H1 (cell line): ENCODE data around the gene MIER2. TPM values are rescaled to one million over a fixed set of nuclear protein-coding genes. Genes with fewer than 3 reads are reported as not detected.

Source experiments
- CTCF ChIA-PET: fragments of 300-600 bp; sonication (Branson Sonifier 250); formaldehyde crosslinking; loops from one replicate; lab custom pipeline; 2021; ENCODE audit not compliant: partially characterized antibody; lab: Charles Lee
- POLR2A ChIA-PET: fragments of 300-600 bp; sonication (Branson Sonifier 250); formaldehyde crosslinking; loops from one replicate; lab custom pipeline; 2021; ENCODE audit warnings: inconsistent platforms; ENCODE audit not compliant: partially characterized antibody; lab: Charles Lee
- DNase-seq, 2 experiments: peaks; one replicate each; pipeline versions ENCODE4 v3.0.0 to v3.0.0-alpha.2; 2010 to 2022; ENCODE audit warnings: low spot score in 2 of 2, low read depth in 1 of 2, mixed read lengths in 1 of 2
- FAIRE-seq: peaks from 2 replicates; lab custom pipeline; 2011; peaks lifted over from hg19 to GRCh38; lab: Jason Lieb, UNC
- H2AFZ ChIP-seq: 2 replicates; pipeline ENCODE4 v1.8.1; 2012; ENCODE audit warnings: low read length, inconsistent platforms
- H2AK5ac ChIP-seq: 2 replicates; pipeline ENCODE4 v1.6.1; 2013; ENCODE audit warnings: low read depth, low read length
- H2BK120ac ChIP-seq: replicated peaks from 2 replicates; pipeline ENCODE3; 2013; ENCODE audit warnings: low read depth, low read length, inconsistent platforms
- H2BK12ac ChIP-seq: 2 replicates; pipeline ENCODE4 v1.6.1; 2013; ENCODE audit warnings: low read depth, low read length
- H2BK15ac ChIP-seq: 2 replicates; pipeline ENCODE4 v1.6.1; 2013; ENCODE audit warnings: low read length
- H2BK20ac ChIP-seq: 2 replicates; pipeline ENCODE4 v1.6.1; 2013; ENCODE audit warnings: low read length
- H2BK5ac ChIP-seq: 2 replicates; pipeline ENCODE4 v1.6.1; 2013; ENCODE audit warnings: low read depth, low read length
- H3K14ac ChIP-seq: 2 replicates; pipeline ENCODE4 v1.6.1; 2013; ENCODE audit warnings: inconsistent platforms; ENCODE audit not compliant: insufficient read length
- H3K18ac ChIP-seq: 2 replicates; pipeline ENCODE4 v1.6.1; 2013; ENCODE audit warnings: low read length; ENCODE audit errors: extremely low read depth
- H3K23ac ChIP-seq: 2 replicates; pipeline ENCODE4 v1.6.1; 2013; ENCODE audit warnings: inconsistent platforms; ENCODE audit not compliant: insufficient read length
- H3K23me2 ChIP-seq: 2 replicates; pipeline ENCODE4 v1.6.1; 2013; ENCODE audit warnings: low read depth, low read length
- H3K27ac ChIP-seq: 2 replicates; pipeline ENCODE4 v1.6.1; 2011; ENCODE audit warnings: low read depth, low read length, inconsistent platforms
- H3K27me3 ChIP-seq, 4 experiments: replicated peaks in 1 of 4; 1 replicate in 1 of 4; 2 replicates in 3 of 4; pipeline versions ENCODE4 v1.6.1 to v1.8.1; 2011 to 2013; ENCODE audit warnings: low read length in 3 of 4, mild to moderate bottlenecking in 3 of 4, inconsistent platforms in 2 of 4, mixed read lengths in 2 of 4, moderate library complexity in 1 of 4; ENCODE audit not compliant: control insufficient read depth in 3 of 4, insufficient read depth in 3 of 4; ENCODE audit errors: extremely low read depth in 1 of 4
- H3K36me3 ChIP-seq, 4 experiments: 2 replicates each; pipeline versions ENCODE4 v1.6.1 to v1.8.1; 2011 to 2013; ENCODE audit warnings: mild to moderate bottlenecking in 4 of 4, low read length in 3 of 4, moderate library complexity in 2 of 4, control low read depth in 1 of 4, inconsistent platforms in 1 of 4; ENCODE audit not compliant: insufficient read depth in 4 of 4, control insufficient read depth in 2 of 4
- H3K4ac ChIP-seq: replicated peaks from 2 replicates; pipeline ENCODE3; 2013; ENCODE audit warnings: low read length, low read depth, mixed read lengths, inconsistent platforms; ENCODE audit not compliant: insufficient read length
- H3K4me1 ChIP-seq, 4 experiments: replicated peaks in 1 of 4; 1 replicate in 1 of 4; 2 replicates in 3 of 4; pipeline versions ENCODE4 v1.6.1 to v1.8.1; 2011 to 2013; ENCODE audit warnings: low read length in 3 of 4, inconsistent platforms in 2 of 4, mixed read lengths in 1 of 4; ENCODE audit not compliant: insufficient read depth in 4 of 4, control insufficient read depth in 3 of 4
- H3K4me2 ChIP-seq, 2 experiments: 2 replicates each; pipeline versions ENCODE4 v1.6.1 to v1.8.1; 2011 to 2013; ENCODE audit warnings: low read depth in 2 of 2, low read length in 2 of 2, control low read depth in 1 of 2, inconsistent platforms in 1 of 2, mild to moderate bottlenecking in 1 of 2; ENCODE audit not compliant: insufficient read depth in 1 of 2
- H3K4me3 ChIP-seq, 4 experiments: fragments of 200-600, 300-600 bp in 1 of 4; sonication (generic), shearing (Covaris generic), sonication (Bioruptor Twin) in 1 of 4; 2 replicates each; pipeline versions ENCODE4 v1.5.1 to v1.8.1; 2011 to 2016; ENCODE audit warnings: low read length in 4 of 4, low read depth in 3 of 4, control low read depth in 2 of 4, inconsistent platforms in 2 of 4, mild to moderate bottlenecking in 2 of 4, mixed read lengths in 1 of 4, moderate library complexity in 1 of 4; ENCODE audit not compliant: insufficient read depth in 2 of 4; ENCODE audit errors: extremely low read depth in 1 of 4
- H3K56ac ChIP-seq: replicated peaks from 2 replicates; pipeline ENCODE3; 2013; ENCODE audit warnings: low read depth, mild to moderate bottlenecking, mixed read lengths, low read length, inconsistent platforms; ENCODE audit not compliant: insufficient read length
- H3K79me1 ChIP-seq: 2 replicates; pipeline ENCODE4 v1.6.1; 2013; ENCODE audit warnings: low read depth, low read length, control low read depth
- H3K79me2 ChIP-seq, 2 experiments: 2 replicates each; pipeline versions ENCODE4 v1.6.1 to v1.8.1; 2012 to 2013; ENCODE audit warnings: low read length in 2 of 2, mild to moderate bottlenecking in 2 of 2, inconsistent platforms in 1 of 2; ENCODE audit not compliant: insufficient read depth in 2 of 2, control insufficient read depth in 1 of 2
- H3K9ac ChIP-seq, 4 experiments: replicated peaks in 1 of 4; 1 replicate in 1 of 4; 2 replicates in 3 of 4; pipeline versions ENCODE4 v1.6.1 to v1.8.1; 2011 to 2013; ENCODE audit warnings: low read depth in 3 of 4, low read length in 3 of 4, control low read depth in 2 of 4, mild to moderate bottlenecking in 2 of 4, moderate library complexity in 2 of 4, inconsistent platforms in 1 of 4; ENCODE audit errors: extremely low read depth in 1 of 4
- H3K9me3 ChIP-seq, 2 experiments: 2 replicates each; pipeline versions ENCODE4 v1.6.1 to v1.8.1; 2012 to 2013; ENCODE audit warnings: mild to moderate bottlenecking in 2 of 2, moderate library complexity in 2 of 2, control low read depth in 1 of 2, inconsistent platforms in 1 of 2, low read depth in 1 of 2, low read length in 1 of 2, mixed read lengths in 1 of 2; ENCODE audit not compliant: insufficient read depth in 2 of 2
- H4K20me1 ChIP-seq, 2 experiments: replicated peaks in 1 of 2; 2 replicates each; pipeline versions ENCODE3 to v1.8.1; 2011 to 2013; ENCODE audit warnings: inconsistent platforms in 2 of 2, low read length in 2 of 2, mild to moderate bottlenecking in 1 of 2; ENCODE audit not compliant: insufficient read depth in 2 of 2, control insufficient read depth in 1 of 2
- H4K5ac ChIP-seq: 2 replicates; pipeline ENCODE4 v1.6.1; 2013; ENCODE audit warnings: low read length, low read depth, mixed read lengths, inconsistent platforms; ENCODE audit not compliant: insufficient read length
- H4K8ac ChIP-seq: 2 replicates; pipeline ENCODE4 v1.8.0; 2013; ENCODE audit warnings: mild to moderate bottlenecking, moderate library complexity, low read length, inconsistent platforms; ENCODE audit not compliant: insufficient read depth; ENCODE audit errors: extremely low read depth
- H4K91ac ChIP-seq: replicated peaks from 2 replicates; pipeline ENCODE3; 2013; ENCODE audit warnings: low read length, mixed read lengths, inconsistent platforms; ENCODE audit not compliant: insufficient read length
- BRCA1 ChIP-seq: IDR thresholded peaks from 2 replicates; pipeline ENCODE4 v1.6.1; 2012; ENCODE audit warnings: low read depth, low read length, improper control_type of control experiment
- CHD2 ChIP-seq: IDR thresholded peaks from 2 replicates; pipeline ENCODE4 v1.6.1; 2012; ENCODE audit warnings: low read length, improper control_type of control experiment
- EGR1 ChIP-seq: IDR thresholded peaks from 2 replicates; pipeline ENCODE4 v1.6.1; 2011; ENCODE audit warnings: low read depth, low read length, borderline replicate concordance
- JUND ChIP-seq: IDR thresholded peaks from 2 replicates; pipeline ENCODE4 v1.6.1; 2011; ENCODE audit warnings: mild to moderate bottlenecking, improper control_type of control experiment, low read length
- RBBP5 ChIP-seq: IDR thresholded peaks from 2 replicates; pipeline ENCODE4 v1.7.1; 2012; ENCODE audit warnings: low read depth, mild to moderate bottlenecking, inconsistent platforms, low read length, moderate library complexity, borderline replicate concordance
- SIN3A ChIP-seq, 2 experiments: IDR thresholded peaks in 1 of 2; conservative IDR thresholded peaks in 1 of 2; 2 replicates each; pipeline ENCODE4 v1.6.1; 2011 to 2012; ENCODE audit warnings: low read length in 2 of 2, improper control_type of control experiment in 1 of 2, low read depth in 1 of 2, mild to moderate bottlenecking in 1 of 2
- SIX5 ChIP-seq: IDR thresholded peaks from 2 replicates; pipeline ENCODE4 v1.6.1; 2011; ENCODE audit warnings: mild to moderate bottlenecking, low read depth, low read length
- SUZ12 ChIP-seq: fragments of 200-600 bp; sonication (generic); IDR thresholded peaks from 2 replicates; pipeline ENCODE4 v1.6.1; 2012; ENCODE audit warnings: mild to moderate bottlenecking, inconsistent platforms, low read length, moderate library complexity, mixed read lengths
- TAF1 ChIP-seq: IDR thresholded peaks from 2 replicates; pipeline ENCODE4 v1.6.1; 2011; ENCODE audit warnings: mild to moderate bottlenecking, low read depth, low read length
- TBP ChIP-seq: IDR thresholded peaks from 2 replicates; pipeline ENCODE4 v1.6.1; 2011; ENCODE audit warnings: low read depth, low read length, improper control_type of control experiment
- TEAD4 ChIP-seq: IDR thresholded peaks from 2 replicates; pipeline ENCODE4 v1.6.1; 2012; ENCODE audit warnings: low read depth, low read length, inconsistent platforms, mixed read lengths
- ZNF274 ChIP-seq: IDR thresholded peaks from 2 replicates; pipeline ENCODE4 v1.7.0; 2012; ENCODE audit warnings: low read length, borderline replicate concordance; ENCODE audit errors: extremely low read depth
- WGBS, 2 experiments: shearing (Covaris generic) in 1 of 2; methylation state at CpG; one replicate each; pipeline versions ENCODE4 v1.1.6 to v1.1.7; 2013 to 2015; ENCODE audit warnings: low lambda C conversion rate in 2 of 2, mixed read lengths in 2 of 2, inconsistent platforms in 1 of 2, low coverage in 1 of 2, missing lambda C conversion rate in 1 of 2; ENCODE audit not compliant: insufficient replicate concordance in 2 of 2, insufficient coverage in 1 of 2, insufficient read length in 1 of 2; ENCODE audit errors: extremely low coverage in 1 of 2, missing lambda C conversion rate in 1 of 2; 5-methylcytosine and 5-hydroxymethylcytosine counted together
- polyA plus RNA-seq, 7 experiments: library from polyadenylated mRNA; depleted of rRNA in 3 of 7; stranded (reverse) in 5 of 7; unstranded in 2 of 7; fragments of >200 nt in 5 of 7; fragments of 200-250 nt in 2 of 7; gene quantifications; 1 replicate in 5 of 7; 2 replicates in 1 of 7; 4 replicates in 1 of 7; pipeline versions ENCODE4 v1.2.1 to v1.2.3, GENCODE V29; 2011 to 2013; ENCODE audit warnings: missing spikeins in 2 of 7, mixed read lengths in 2 of 7
- total RNA-seq: library from RNA; stranded (reverse); fragmentation: NEBNext Ultra II Directional; extraction: Animal tissue kit (Norgen Biotek cat#: 25700); gene quantifications from 2 replicates; pipeline ENCODE4 v1.2.1, GENCODE V29; 2021

MIER2 gene
- total and polyA plus RNA-seq, 2 of the 8 experiments (the other 6 are each of a cell fraction or from before 2014, with no cell fraction given) = 30.3 to 48.3 TPM

DNA sequence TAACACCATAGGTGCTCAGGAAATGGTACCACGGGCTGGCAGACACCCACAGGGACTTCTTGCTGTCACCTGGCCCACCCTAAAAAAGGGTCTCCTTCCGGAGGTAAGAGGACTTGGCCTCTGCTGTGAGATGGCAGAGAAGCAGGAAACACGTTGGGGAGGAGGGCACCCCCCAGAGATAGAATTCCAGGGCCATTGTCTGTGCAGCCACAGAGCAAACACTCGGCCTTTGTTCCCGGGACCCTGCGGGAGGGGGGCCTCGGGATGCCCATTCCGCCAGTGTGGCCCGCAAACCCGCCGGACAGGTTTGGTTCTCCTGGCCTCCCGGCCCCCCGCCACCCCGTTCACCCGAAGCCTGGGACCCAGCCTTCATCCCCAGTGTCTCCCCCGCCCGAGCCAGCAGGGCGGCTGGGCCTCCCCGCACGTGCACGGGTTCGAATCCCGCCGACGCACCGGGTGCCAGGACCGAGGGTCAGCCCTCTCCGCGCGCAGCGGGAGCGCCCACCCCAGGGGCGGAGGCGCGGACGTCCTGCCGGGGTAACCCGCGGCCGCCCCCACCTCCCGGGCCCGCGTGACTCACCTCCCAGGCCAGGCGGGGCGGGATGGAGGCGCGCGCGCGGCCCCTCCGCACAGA is 54.1 kb downstream of the MIER2 start:
- Histone ChIP-seq H2AK5ac (no peak overlapping the region), H4K91ac (peak overlapping the region; percentile 98), H3K14ac (no peak overlapping the region), H4K8ac (peak overlapping the region; percentile 96; the same call in 1 of the 2 replicates), H3K4me2 (peak overlapping the region; percentile 49 to 60), H3K9me3 (peaks cover 0 to 13% of the 10 kb centered on the region in 2 experiments; a peak in 1 of 4 replicates), H3K23me2 (peaks cover 2% of the 10 kb centered on the region; the same call in 1 of the 2 replicates), H4K20me1 (no peaks in the 10 kb centered on the region), H3K27me3 (peaks cover 0 to 16% (median 8%) of the 10 kb centered on the region in 4 experiments; a peak in 3 of 7 replicates), H2BK120ac (no peak overlapping the region), H3K4me3 (peak overlapping the region; percentile 36 to 70 (median 55)), H2BK20ac (peak overlapping the region; percentile 13; the same call in 1 of the 2 replicates), H3K36me3 (peaks cover 0 to 12% (median 2%) of the 10 kb centered on the region in 4 experiments; a peak in 4 of 8 replicates), H3K4ac (no peak overlapping the region), H2BK5ac (peak overlapping the region; percentile 89), H2AFZ (no peak overlapping the region), H2BK12ac (peak overlapping the region; percentile 32; the same call in 1 of the 2 replicates), H2BK15ac (no peak overlapping the region), H3K18ac (peak overlapping the region; percentile 78), H3K4me1 (peaks cover 7 to 30% (median 24%) of the 10 kb centered on the region in 4 experiments), H3K56ac (peak overlapping the region; percentile 56), H3K27ac (peak overlapping the region; percentile 91), H4K5ac (peak overlapping the region; percentile 89), H3K79me2 (peaks cover 0 to 23% of the 10 kb centered on the region in 2 experiments; a peak in 3 of 4 replicates), H3K9ac (peak overlapping the region; percentile 43 to 83 (median 65); a peak in 6 of 7 replicates), H3K23ac (no peak overlapping the region), H3K79me1 (peaks cover 3% of the 10 kb centered on the region; the same call in 1 of the 2 replicates)
- ChIA-PET POLR2A (interaction anchor here (0.7 to 5.7 kb wide), 5 partner anchors 13 to 123 kb away, joined by 3 to 88 read pairs (median 4); no protein-coding TSS in a partner anchor), CTCF (no interaction called here)
- WGBS, 2 experiments = 2% methylated on average over 21 of the region's 51 CpGs; no CpG with 5 or more reads in 1 of the 2 experiments
- FAIRE-seq (peak; percentile 42), DNase-seq (peak; percentile 85 to 91)
- TF ChIP-seq BRCA1 = no peak
- TF ChIP-seq TAF1 = peak; percentile 75
- no peak for TF ChIP-seq SIX5
- peak; percentile 95 for TF ChIP-seq TEAD4
- peak; percentile 94 for TF ChIP-seq RBBP5
- TF ChIP-seq JUND = no peak; the same call in 1 of the 2 replicates
- 0 out of 4 replicates have a peak, but pooled peaks of 1 of the 2 experiments have one; percentile 15 for TF ChIP-seq SIN3A (conservative IDR thresholded peaks at IDR 0.05 in 1 of 2, IDR thresholded peaks at IDR 0.05 in 1 of 2; ENCODE audit: low read depth in 1 of 2, low read length in 2 of 2)
- no peak for TF ChIP-seq SUZ12
- TF ChIP-seq ZNF274 = no peak
- TF ChIP-seq TBP = peak; percentile 7; the same call in 1 of the 2 replicates
- TF ChIP-seq EGR1 = no peak; the same call in 1 of the 2 replicates
- 0 out of 2 replicates have a peak, but pooled peaks have one; percentile 31 for TF ChIP-seq CHD2
